Measurements from ENCODE around the gene HEATR5B.

DNA sequence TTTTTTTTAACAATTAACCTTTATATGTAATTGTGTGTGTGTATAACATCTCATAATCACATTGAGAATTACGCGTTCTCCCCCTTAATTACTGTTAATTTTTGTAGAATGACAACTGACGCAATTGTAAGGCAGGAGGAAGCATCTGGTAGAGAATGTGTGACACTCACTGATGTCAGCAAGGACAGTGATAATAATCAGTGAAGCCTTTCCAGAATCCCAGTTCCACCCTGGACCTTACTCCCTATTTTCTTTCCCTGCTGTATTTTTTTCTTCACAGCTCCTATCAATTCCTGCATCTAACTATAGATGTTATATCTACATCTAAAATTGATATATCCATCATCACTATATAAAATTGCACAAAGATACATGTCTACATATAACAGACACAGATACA is 101.7 kb downstream of the HEATR5B start:
- TF ChIP-seq GATA2 (IDR thresholded peaks at IDR 0.05; ENCODE audit: low read depth, low read length) = peak; percentile 75
- peak; percentile 66 for TF ChIP-seq GATA3 (IDR thresholded peaks at IDR 0.05; ENCODE audit: low read depth, low read length)
